PFSK-1 (cell line): ENCODE measurements around the gene NPIPB13.
"Not testable (repeated sequence)": the region's sequence is repeated elsewhere in the genome, so short reads cannot be mapped to it uniquely, and the experiment has no call there.

Experiments used
- FOXP2 ChIP-seq: optimal IDR thresholded peaks from 2 replicates; pipeline ENCODE3; 2011; ENCODE audit warnings: borderline replicate concordance, control low read depth, inconsistent platforms; ENCODE audit not compliant: insufficient read depth; ENCODE audit errors: extremely low read length, extremely low read depth
- POLR2AphosphoS5 ChIP-seq: IDR thresholded peaks from 2 replicates; pipeline ENCODE4 v1.6.1; 2012; ENCODE audit warnings: low read depth, mild to moderate bottlenecking, control low read depth, low read length, moderate library complexity
- TF ChIP-seq, protein P1 (sequence below), 2 experiments: IDR thresholded peaks; 2 replicates each; pipeline versions ENCODE4 v1.6.1 to v1.8.0; 2011 to 2012; ENCODE audit warnings: low read depth in 2 of 2, low read length in 2 of 2, control low read depth in 1 of 2, inconsistent platforms in 1 of 2, mild to moderate bottlenecking in 1 of 2, moderate library complexity in 1 of 2; ENCODE audit not compliant: insufficient read depth in 1 of 2

DNA sequence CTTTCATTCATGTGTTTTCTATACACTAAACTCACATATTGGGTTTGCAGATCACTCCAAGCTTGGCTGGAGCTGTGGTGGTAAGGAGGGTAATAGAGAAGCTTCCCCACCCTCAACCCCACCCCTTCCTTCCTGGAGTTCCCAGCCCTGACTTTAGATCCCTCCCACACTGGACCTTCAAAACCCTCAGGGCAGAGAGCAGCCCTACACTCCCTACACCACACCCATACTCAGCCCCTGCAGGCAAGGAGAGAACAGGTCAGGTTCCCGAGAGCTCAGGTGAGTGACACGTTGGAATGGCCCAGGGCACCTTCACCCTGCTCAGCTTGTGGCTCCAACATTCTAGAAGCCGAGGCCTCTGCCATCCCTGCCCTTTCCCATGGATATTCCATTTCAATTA is 49.2 kb downstream of the NPIPB13 start, which contains the start of gene SULT1A3:
- TF ChIP-seq FOXP2, POLR2AphosphoS5: not testable (repeated sequence)
- TF ChIP-seq, protein P1, sequence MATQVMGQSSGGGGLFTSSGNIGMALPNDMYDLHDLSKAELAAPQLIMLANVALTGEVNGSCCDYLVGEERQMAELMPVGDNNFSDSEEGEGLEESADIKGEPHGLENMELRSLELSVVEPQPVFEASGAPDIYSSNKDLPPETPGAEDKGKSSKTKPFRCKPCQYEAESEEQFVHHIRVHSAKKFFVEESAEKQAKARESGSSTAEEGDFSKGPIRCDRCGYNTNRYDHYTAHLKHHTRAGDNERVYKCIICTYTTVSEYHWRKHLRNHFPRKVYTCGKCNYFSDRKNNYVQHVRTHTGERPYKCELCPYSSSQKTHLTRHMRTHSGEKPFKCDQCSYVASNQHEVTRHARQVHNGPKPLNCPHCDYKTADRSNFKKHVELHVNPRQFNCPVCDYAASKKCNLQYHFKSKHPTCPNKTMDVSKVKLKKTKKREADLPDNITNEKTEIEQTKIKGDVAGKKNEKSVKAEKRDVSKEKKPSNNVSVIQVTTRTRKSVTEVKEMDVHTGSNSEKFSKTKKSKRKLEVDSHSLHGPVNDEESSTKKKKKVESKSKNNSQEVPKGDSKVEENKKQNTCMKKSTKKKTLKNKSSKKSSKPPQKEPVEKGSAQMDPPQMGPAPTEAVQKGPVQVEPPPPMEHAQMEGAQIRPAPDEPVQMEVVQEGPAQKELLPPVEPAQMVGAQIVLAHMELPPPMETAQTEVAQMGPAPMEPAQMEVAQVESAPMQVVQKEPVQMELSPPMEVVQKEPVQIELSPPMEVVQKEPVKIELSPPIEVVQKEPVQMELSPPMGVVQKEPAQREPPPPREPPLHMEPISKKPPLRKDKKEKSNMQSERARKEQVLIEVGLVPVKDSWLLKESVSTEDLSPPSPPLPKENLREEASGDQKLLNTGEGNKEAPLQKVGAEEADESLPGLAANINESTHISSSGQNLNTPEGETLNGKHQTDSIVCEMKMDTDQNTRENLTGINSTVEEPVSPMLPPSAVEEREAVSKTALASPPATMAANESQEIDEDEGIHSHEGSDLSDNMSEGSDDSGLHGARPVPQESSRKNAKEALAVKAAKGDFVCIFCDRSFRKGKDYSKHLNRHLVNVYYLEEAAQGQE (IDR thresholded peaks at IDR 0.05; ENCODE audit: insufficient read depth in 1 of 2, low read depth in 2 of 2, low read length in 2 of 2) = not testable (repeated sequence)
